Measurements from ENCODE around the gene INPP5D.
A peak's percentile ranks its signal among the peaks of the same experiment; 100 is the strongest.

The INPP5D gene

GRCh38 chr2:233147829-233148167, 87.7 kb downstream of the INPP5D start:
- no peak for TF ChIP-seq FOXM1 (IDR thresholded peaks at IDR 0.05; ENCODE audit: borderline replicate concordance, low read depth)
- no peak for TF ChIP-seq NFIC (IDR thresholded peaks at IDR 0.05)
- TF ChIP-seq TCF12 (IDR thresholded peaks at IDR 0.05; ENCODE audit: low read depth): no peak
- no peak for TF ChIP-seq ZBTB7A (IDR thresholded peaks at IDR 0.05; ENCODE audit: low read depth)
- TF ChIP-seq MAX (IDR thresholded peaks at IDR 0.05): no peak
- TF ChIP-seq CREB1 (IDR thresholded peaks at IDR 0.05; ENCODE audit: low read depth): no peak
- no peak for TF ChIP-seq TAF1 (IDR thresholded peaks at IDR 0.05; ENCODE audit: low read depth)
- TF ChIP-seq EGR1 (IDR thresholded peaks at IDR 0.05): no peak
- no peak for TF ChIP-seq YY1 (IDR thresholded peaks at IDR 0.05; ENCODE audit: low read depth)
- TF ChIP-seq USF1 (IDR thresholded peaks at IDR 0.05): no peak
- no peak for TF ChIP-seq EP300 (IDR thresholded peaks at IDR 0.05; ENCODE audit: borderline replicate concordance)
- no peak for TF ChIP-seq TEAD4 (IDR thresholded peaks at IDR 0.05)
- TF ChIP-seq REST (IDR thresholded peaks at IDR 0.05; ENCODE audit: low read depth): no peak
- TF ChIP-seq CEBPB (IDR thresholded peaks at IDR 0.05): no peak
- no peak for TF ChIP-seq RAD21 (IDR thresholded peaks at IDR 0.05; ENCODE audit: low read depth)

- no peak for TF ChIP-seq NFIC (IDR thresholded peaks at IDR 0.05)
- no peak for TF ChIP-seq EP300 (IDR thresholded peaks at IDR 0.05; ENCODE audit: borderline replicate concordance)
- TF ChIP-seq MAX (IDR thresholded peaks at IDR 0.05): no peak
Observed at GRCh38 chr2:233148354-233148753, 88.2 kb downstream of the INPP5D start.

- TF ChIP-seq YY1 (IDR thresholded peaks at IDR 0.05; ENCODE audit: low read depth): peak; percentile 67
- no peak for TF ChIP-seq REST (IDR thresholded peaks at IDR 0.05; ENCODE audit: low read depth)
- TF ChIP-seq EP300 (IDR thresholded peaks at IDR 0.05; ENCODE audit: borderline replicate concordance): 0 out of 2 replicates have a peak, but pooled peaks have one; percentile 22
- TF ChIP-seq EGR1 (IDR thresholded peaks at IDR 0.05): no peak
- TF ChIP-seq NFIC (IDR thresholded peaks at IDR 0.05): peak; percentile 43; the same call in 1 of the 2 replicates
- TF ChIP-seq TCF12 (IDR thresholded peaks at IDR 0.05; ENCODE audit: low read depth): no peak
Observed at GRCh38 chr2:233152541-233152940, 92.4 kb downstream of the INPP5D start.

GRCh38 chr2:233153146-233153798, 93.1 kb downstream of the INPP5D start:
- no peak for TF ChIP-seq CEBPB (IDR thresholded peaks at IDR 0.05)
- no peak for TF ChIP-seq YY1 (IDR thresholded peaks at IDR 0.05; ENCODE audit: low read depth)
- TF ChIP-seq TEAD4 (IDR thresholded peaks at IDR 0.05): no peak
- TF ChIP-seq MAX (IDR thresholded peaks at IDR 0.05): no peak
- TF ChIP-seq USF1 (IDR thresholded peaks at IDR 0.05): no peak
- TF ChIP-seq ZBTB7A (IDR thresholded peaks at IDR 0.05; ENCODE audit: low read depth): no peak

GRCh38 chr2:233156001-233156400, 95.9 kb downstream of the INPP5D start:
- TF ChIP-seq TCF12 (IDR thresholded peaks at IDR 0.05; ENCODE audit: low read depth) (no peak), TAF1 (IDR thresholded peaks at IDR 0.05; ENCODE audit: low read depth) (no peak), YY1 (IDR thresholded peaks at IDR 0.05; ENCODE audit: low read depth) (no peak), USF1 (IDR thresholded peaks at IDR 0.05) (no peak), EP300 (IDR thresholded peaks at IDR 0.05; ENCODE audit: borderline replicate concordance) (no peak), EGR1 (IDR thresholded peaks at IDR 0.05) (no peak), NFIC (IDR thresholded peaks at IDR 0.05) (no peak)

- TF ChIP-seq RAD21 (IDR thresholded peaks at IDR 0.05; ENCODE audit: low read depth): no peak
- no peak for TF ChIP-seq YY1 (IDR thresholded peaks at IDR 0.05; ENCODE audit: low read depth)
- no peak for TF ChIP-seq NFIC (IDR thresholded peaks at IDR 0.05)
Observed at GRCh38 chr2:233161730-233162129, 101.6 kb downstream of the INPP5D start.
